Measurements from ENCODE around the gene GLP2R.
A peak's percentile ranks its signal among the peaks of the same experiment; 100 is the strongest.

Gene GLP2R

GRCh38 chr17:9802294-9802693, 23.4 kb upstream of the GLP2R start:
- FAIRE-seq (peak; percentile 76), DNase-seq (ENCODE audit: insufficient read length, low spot score) (peak; percentile 80)
- TF ChIP-seq POLR2A (IDR thresholded peaks at IDR 0.05; ENCODE audit: low read depth, low read length): no peak

GRCh38 chr17:9802697-9803096, 23.0 kb upstream of the GLP2R start:
- no peak for DNase-seq (ENCODE audit: insufficient read length, low spot score)
- FAIRE-seq: peak; percentile 33
- TF ChIP-seq POLR2A (IDR thresholded peaks at IDR 0.05; ENCODE audit: low read depth, low read length): no peak

GRCh38 chr17:9805769-9806168, 20.0 kb upstream of the GLP2R start:
- DNase-seq (ENCODE audit: insufficient read length, low spot score) (no peak), FAIRE-seq (no peak)
- TF ChIP-seq POLR2A (IDR thresholded peaks at IDR 0.05; ENCODE audit: low read depth, low read length): no peak

DNA sequence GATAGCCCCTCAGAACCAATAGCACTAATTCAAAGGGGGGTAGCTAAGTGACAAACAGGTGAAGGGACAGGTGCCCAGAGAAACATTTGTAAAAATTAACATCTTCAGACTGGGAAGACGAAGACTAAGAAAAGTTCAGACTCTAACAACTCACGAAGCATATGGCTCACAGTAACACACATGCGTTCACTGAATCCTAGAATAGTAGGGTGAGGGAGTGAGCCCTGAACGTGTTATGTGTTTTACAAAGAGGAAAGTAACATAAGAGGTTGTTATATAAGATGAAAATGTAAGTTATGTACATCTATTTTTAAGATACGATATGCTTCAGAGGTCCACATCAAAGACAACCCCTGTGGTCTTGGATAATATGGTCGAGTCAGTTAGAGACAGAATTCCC, 19.0 kb upstream of the GLP2R start:
- FAIRE-seq (no peak), DNase-seq (ENCODE audit: insufficient read length, low spot score) (no peak)
- TF ChIP-seq POLR2A (IDR thresholded peaks at IDR 0.05; ENCODE audit: low read depth, low read length): no peak

GRCh38 chr17:9809409-9809808, 16.3 kb upstream of the GLP2R start:
- FAIRE-seq: no peak
- TF ChIP-seq POLR2A (IDR thresholded peaks at IDR 0.05; ENCODE audit: low read depth, low read length): no peak
- DNase-seq (ENCODE audit: insufficient read length, low spot score): no peak

DNA sequence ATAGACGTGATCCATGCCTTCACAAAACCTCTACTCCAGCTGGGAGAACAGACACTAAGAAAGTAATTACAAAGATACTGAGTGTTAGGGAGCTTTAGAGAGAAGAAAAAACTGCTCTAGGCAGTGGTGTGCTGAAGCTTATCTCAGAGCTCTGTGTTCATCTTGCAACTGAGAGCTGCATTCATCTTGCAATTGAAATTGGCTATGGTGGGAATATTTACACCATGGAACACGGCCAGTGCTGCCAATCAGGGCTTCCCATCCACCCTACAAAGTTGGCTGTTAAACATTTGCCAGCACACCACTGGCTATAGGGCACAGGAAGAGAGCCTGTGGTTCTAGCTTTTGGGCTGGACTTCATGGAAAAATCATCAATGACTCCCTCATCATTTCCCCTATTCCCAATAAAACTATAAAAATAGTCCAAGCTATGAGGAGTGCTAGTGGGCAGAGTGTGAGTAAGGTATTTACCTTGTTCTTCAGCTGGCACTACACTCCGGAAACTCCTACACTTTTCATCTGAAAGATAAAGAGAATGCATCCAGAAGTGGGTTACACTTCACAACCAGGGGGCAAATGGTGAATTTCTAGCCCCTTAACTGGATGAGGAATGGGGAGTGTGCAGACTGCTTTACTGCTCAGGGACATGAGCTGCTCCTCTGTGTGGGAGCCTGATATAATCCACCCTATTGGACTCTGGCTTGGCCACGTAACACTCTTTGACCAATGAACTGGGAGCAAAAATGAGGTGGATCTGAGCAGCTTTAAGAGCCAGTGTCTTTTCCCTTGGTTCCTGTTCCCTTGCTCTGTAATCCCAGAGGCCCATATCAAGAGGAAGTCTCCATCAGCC, 15.4 kb upstream of the GLP2R start:
- TF ChIP-seq POLR2A (IDR thresholded peaks at IDR 0.05; ENCODE audit: low read depth, low read length): no peak
- FAIRE-seq (no peak), DNase-seq (ENCODE audit: insufficient read length, low spot score) (no peak)

DNA sequence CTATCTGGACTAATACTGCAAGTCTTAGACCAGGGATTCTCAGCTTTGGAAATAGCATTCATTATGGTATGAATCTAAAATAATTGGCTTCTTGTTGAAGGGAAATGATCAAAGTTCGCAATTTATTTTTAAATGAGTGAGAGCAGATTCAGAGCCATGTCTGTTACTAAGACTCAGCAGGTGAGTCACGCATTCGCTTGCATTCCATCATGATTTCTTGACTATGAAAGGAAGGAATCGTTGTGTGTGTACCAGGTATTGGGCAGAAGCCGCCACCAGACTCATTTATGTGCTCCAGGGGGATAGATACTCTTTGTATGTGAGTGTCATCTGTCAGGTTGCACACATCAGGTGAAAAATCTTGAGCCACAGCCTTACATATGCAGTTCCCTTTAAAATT, 14.6 kb upstream of the GLP2R start:
- no peak for DNase-seq (ENCODE audit: insufficient read length, low spot score)
- FAIRE-seq: no peak
- TF ChIP-seq POLR2A (IDR thresholded peaks at IDR 0.05; ENCODE audit: low read depth, low read length): no peak

DNA sequence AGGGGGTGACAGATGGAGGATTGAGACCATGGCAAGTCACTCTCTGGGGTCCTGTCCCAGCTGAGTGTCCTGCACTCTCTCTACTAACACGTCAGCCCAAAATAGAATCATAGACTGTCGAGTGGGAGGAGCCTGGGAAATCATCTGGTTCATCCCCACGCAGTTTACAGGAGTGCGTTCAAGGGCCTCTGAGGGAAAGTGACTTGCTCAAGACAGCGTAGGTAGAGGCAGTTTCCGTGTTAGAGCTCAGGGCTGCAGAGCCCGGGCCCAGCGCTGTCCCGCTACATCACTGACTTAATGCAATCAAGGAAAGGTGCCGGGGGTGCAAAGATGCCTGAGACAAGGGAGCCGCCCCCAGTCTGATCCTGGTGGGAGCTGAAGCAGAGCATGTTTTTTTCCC, 14.2 kb upstream of the GLP2R start:
- FAIRE-seq: no peak
- no peak for DNase-seq (ENCODE audit: insufficient read length, low spot score)
- no peak for TF ChIP-seq POLR2A (IDR thresholded peaks at IDR 0.05; ENCODE audit: low read depth, low read length)

DNA sequence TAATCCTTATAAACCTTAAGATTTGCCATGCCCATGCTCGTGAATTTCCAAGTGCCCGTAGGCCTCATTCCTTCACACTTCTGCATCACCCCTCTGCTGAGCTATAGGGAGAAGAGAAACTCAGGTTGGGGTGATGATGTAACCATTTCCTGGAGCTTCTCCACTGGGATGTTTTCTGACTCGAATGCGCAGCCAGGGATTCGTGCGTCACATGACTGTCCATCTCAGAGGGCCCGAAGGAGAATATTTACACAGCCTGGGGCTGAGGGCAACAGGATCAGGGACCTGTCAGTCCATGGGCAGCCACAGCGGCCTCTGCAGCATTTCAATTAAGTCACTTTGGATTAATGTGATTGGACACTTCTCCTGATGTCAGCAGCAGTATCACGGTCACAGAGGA, 12.6 kb upstream of the GLP2R start:
- no peak for FAIRE-seq
- no peak for DNase-seq (ENCODE audit: insufficient read length, low spot score)
- no peak for TF ChIP-seq POLR2A (IDR thresholded peaks at IDR 0.05; ENCODE audit: low read depth, low read length)

DNA sequence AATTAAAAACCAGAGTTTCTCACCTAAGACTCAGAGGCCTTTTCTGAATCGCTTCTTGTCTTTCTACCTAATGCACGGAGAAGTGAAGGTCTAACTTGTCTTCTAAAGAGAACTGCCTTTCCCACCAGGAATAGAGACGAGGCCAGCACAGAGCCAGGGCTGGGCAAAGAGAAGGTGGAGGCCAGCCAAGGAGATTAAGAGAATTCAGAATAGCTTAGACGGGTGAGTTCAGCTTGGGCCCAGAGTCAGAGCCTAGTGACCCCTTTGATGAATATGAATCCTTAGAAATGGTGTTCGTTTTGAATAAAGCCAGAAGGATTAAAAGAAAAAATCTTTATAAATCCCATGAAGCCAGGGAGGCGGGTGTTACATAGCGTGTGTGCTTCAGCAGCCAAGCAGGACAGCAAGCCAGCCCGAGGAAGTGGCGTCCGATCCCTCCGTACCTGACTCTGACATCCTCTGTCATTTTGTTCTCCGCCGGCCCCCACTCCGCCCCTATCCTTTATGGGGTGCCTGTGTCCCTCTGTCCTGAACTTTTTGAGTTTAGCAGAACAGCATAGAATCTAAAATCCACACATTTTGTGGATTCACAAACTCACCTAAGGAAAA, 11.3 kb upstream of the GLP2R start:
- FAIRE-seq: no peak
- TF ChIP-seq POLR2A (IDR thresholded peaks at IDR 0.05; ENCODE audit: low read depth, low read length): no peak
- DNase-seq (ENCODE audit: insufficient read length, low spot score): no peak

DNA sequence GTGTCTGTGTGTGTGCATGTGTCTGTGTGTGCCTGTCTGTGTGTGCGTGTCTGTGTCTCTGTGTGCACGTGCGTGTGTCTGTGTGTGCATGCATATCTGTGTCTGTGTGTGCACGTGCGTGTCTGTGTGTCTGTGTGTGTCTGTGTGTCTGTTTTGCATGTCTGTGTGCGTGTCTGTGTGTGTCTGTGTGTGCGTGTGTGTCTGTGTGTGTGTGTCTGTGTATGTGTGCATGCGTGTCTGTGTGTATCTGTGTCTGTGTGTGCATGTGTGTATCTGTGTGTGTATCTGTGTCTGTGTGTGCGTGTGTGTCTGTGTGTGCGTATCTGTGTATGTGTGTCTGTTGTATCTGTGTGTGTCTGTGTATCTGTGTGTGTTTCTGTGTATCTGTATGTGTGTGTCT, 9.3 kb upstream of the GLP2R start:
- TF ChIP-seq POLR2A (IDR thresholded peaks at IDR 0.05; ENCODE audit: low read depth, low read length): no peak
- DNase-seq (ENCODE audit: insufficient read length, low spot score): no peak
- FAIRE-seq: no peak

GRCh38 chr17:9817086-9817485, 8.6 kb upstream of the GLP2R start:
- no peak for TF ChIP-seq POLR2A (IDR thresholded peaks at IDR 0.05; ENCODE audit: low read depth, low read length)
- FAIRE-seq: peak; percentile 43
- peak; percentile 64 for DNase-seq (ENCODE audit: insufficient read length, low spot score)

- FAIRE-seq (no peak), DNase-seq (ENCODE audit: insufficient read length, low spot score) (no peak)
- TF ChIP-seq POLR2A (IDR thresholded peaks at IDR 0.05; ENCODE audit: low read depth, low read length): no peak
Observed at GRCh38 chr17:9818760-9819159, 7.0 kb upstream of the GLP2R start.

- DNase-seq (ENCODE audit: insufficient read length, low spot score) (no peak), FAIRE-seq (no peak)
- TF ChIP-seq POLR2A (IDR thresholded peaks at IDR 0.05; ENCODE audit: low read depth, low read length): no peak
Observed at GRCh38 chr17:9820448-9820847, 5.3 kb upstream of the GLP2R start.

DNA sequence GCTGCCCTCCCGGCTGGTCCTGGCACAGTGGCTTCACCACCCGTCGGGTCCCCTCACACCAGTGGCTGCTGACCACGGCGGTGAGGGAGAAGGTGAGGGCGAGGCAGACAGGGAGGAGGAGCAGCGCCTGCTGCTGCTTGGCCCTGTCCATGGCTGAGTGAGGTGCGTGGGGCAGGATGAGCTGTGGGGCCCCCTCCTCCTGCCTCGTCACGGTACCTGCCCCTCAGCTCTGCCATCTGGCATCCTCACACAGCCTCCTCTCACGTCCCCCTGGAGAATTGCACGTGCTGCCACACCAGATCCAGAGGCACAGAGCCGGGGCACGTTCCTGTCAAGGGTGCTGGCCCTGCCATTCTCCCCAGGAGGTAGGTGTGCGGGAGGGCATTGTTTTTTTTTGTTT, 3.8 kb upstream of the GLP2R start, which contains the start of gene GSG1L2:
TSS of gene GSG1L2 (minus strand) at position 159 of the 400 bp plus-strand sequence. CDS start at position 151, 8 bp downstream.
- DNase-seq (ENCODE audit: insufficient read length, low spot score) (no peak), FAIRE-seq (no peak)
- no peak for TF ChIP-seq POLR2A (IDR thresholded peaks at IDR 0.05; ENCODE audit: low read depth, low read length)

Data from H54 (cell line).